Right lobe of liver (tissue), 6 donors: Measurements from ENCODE around the gene LMO4. TPM values are rescaled to one million over a fixed set of nuclear protein-coding genes. Genes with fewer than 3 reads are reported as not detected.

ENCODE experiments used
- ATAC-seq, 4 donors: fragments of 200-7000 bp; cut with Tn5 transposase; one replicate each; pipeline ENCODE4 v1.9.1; 2020; ENCODE audit warnings: mild to moderate bottlenecking in 4 of 4, moderate library complexity in 4 of 4
- DNase-seq, 3 donors: peaks; one replicate each; pipeline ENCODE4 v3.0.0-alpha.2; 2020
- H3K27ac ChIP-seq, 3 donors: fragments of 200-600 bp; one replicate each; pipeline ENCODE4 v1.8.0; 2022
- H3K27me3 ChIP-seq, 2 donors: fragments of 200-600 bp; one replicate each; pipeline ENCODE4 v1.8.0; 2022
- H3K36me3 ChIP-seq, 4 donors: fragments of 200-600 bp; sonication (generic) in 1 of 4; one replicate each; pipeline versions ENCODE4 v1.5.1 to v1.8.0; 2017 to 2022; ENCODE audit warnings: control low read depth in 1 of 4
- H3K4me1 ChIP-seq, 4 donors: fragments of 200-600 bp; sonication (generic) in 1 of 4; one replicate each; pipeline versions ENCODE4 v1.5.1 to v1.8.0; 2017 to 2022; ENCODE audit warnings: control low read depth in 1 of 4
- H3K4me3 ChIP-seq, 3 donors: fragments of 200-600 bp; one replicate each; pipeline ENCODE4 v1.8.0; 2022
- H3K9me3 ChIP-seq, 4 donors: fragments of 200-600 bp; sonication (generic) in 1 of 4; one replicate each; pipeline versions ENCODE4 v1.5.1 to v1.8.0; 2017 to 2022; ENCODE audit warnings: control low read depth in 1 of 4
- POLR2A ChIP-seq: fragments of 450-650 bp; IDR thresholded peaks from one replicate; pipeline ENCODE4 v1.6.1; 2017; ENCODE audit warnings: antibody characterized with exemption, mild to moderate bottlenecking
- WGBS: methylation state at CpG from one replicate; pipeline ENCODE4 v1.1.6; 2018; ENCODE audit warnings: low coverage, low lambda C conversion rate; ENCODE audit not compliant: insufficient coverage; ENCODE audit errors: missing lambda C conversion rate; 5-methylcytosine and 5-hydroxymethylcytosine counted together
- intact Hi-C, 2 donors: fragments of 100-400 bp; cut with DNase I; formaldehyde crosslinking; loops; one replicate each; pipeline versions ENCODE4 v1.11.2 to v1.14.1; 2022
- long read RNA-seq: library from polyadenylated mRNA; unstranded; transcript quantifications from one replicate; pipeline ENCODE4 v2.0.0, GENCODE V29; 2019
- total RNA-seq, 6 experiments: library from RNA; depleted of rRNA in 2 of 6; stranded (reverse); fragments of >200 nt in 2 of 6; fragmentation: NEBNext Ultra II Directional in 3 of 6; extraction: Animal tissue kit (Norgen Biotek cat#: 25700) in 3 of 6; gene quantifications; one replicate each; pipeline versions ENCODE4 v1.1.0 to v1.2.4, GENCODE V29; 2016 to 2023
- TF ChIP-seq, protein P1 (sequence below), 4 donors: fragments of 200-600 bp in 3 of 4; fragments of 450-650 bp in 1 of 4; IDR thresholded peaks; one replicate each; pipeline versions ENCODE4 v1.5.1 to v1.8.0; 2016 to 2022; ENCODE audit warnings: antibody characterized with exemption in 4 of 4, mild to moderate bottlenecking in 2 of 4
- donor health status: DM: no; HTN: yes; CAD: no.
- donor health status: DM: no; HTN: no; CAD: no.
- donor health status: DM: no; HTN: no; CAD: no.
- donor health status: DM: no; HTN: yes; CAD: no.
- donor health status: DM: no; HTN: yes; CAD: no.

LMO4 gene, protein sequence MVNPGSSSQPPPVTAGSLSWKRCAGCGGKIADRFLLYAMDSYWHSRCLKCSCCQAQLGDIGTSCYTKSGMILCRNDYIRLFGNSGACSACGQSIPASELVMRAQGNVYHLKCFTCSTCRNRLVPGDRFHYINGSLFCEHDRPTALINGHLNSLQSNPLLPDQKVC
- 10 to 100 TPM; 12.9 to 18.1 (median 15.4) TPM for total RNA-seq
- long read RNA-seq = 0 reads

DNA sequence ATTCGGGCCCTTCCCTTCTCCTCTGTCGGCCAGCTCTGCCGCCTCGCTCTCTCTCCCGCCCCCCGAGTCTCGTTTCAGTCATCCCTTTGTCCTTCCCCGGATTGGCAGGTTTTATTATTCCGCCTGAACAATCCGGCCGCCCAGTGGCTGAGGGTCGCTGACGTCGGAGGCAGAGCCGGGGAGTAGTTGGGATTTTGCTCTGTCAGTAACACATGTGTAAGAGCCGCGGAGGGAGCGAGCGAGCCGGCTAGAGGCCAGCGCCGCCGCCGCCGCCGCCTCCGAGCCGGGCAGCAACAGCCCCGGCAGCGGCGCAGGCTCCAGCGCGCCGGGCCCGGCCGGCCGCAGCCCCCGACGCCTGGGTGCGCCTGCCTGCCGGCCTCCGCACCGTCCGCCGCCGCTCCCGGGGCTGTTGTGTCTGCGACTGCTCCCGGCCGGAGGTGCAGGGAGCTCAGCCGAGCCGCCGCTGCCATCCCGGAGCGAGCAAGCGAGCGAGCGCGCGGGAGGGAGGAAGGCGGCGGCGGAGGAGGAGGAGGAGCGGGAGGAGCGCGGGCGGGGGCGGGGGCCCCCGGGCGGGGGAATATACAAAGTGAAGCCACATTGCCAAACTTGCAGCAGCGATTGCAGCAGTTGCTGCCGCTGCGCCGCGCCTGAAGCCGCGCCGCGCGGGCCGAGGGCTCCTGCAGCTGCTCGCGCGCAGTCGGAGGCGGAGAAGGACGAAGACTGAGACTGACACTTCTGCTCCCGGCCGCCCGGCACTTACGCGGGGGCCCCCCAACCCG lies at the start of gene LMO4:
TSS of gene LMO4 (plus strand) at position 609 of the 779 bp plus-strand sequence. CDS start 3,136 bp downstream, outside the sequence.
- peak within 1 kb of the TSS; percentile 73 to 80 (median 75) for H3K4me3 ChIP-seq
- intact Hi-C loops = no loop called here
- no peaks in the 10 kb centered on the region for H3K9me3 ChIP-seq
- peaks cover 0 to 23% (median 7%) of the 10 kb centered on the region in 4 donors for H3K4me1 ChIP-seq
- no peaks in the 10 kb centered on the region for H3K27me3 ChIP-seq
- ATAC-seq (peak; percentile 76 to 83 (median 78)), DNase-seq (peak; percentile 95 to 97 (median 97))
- no peaks in the 10 kb centered on the region for H3K36me3 ChIP-seq
- 0% methylated on average over 46 of the region's 93 CpGs for WGBS
- TF ChIP-seq, protein P1, sequence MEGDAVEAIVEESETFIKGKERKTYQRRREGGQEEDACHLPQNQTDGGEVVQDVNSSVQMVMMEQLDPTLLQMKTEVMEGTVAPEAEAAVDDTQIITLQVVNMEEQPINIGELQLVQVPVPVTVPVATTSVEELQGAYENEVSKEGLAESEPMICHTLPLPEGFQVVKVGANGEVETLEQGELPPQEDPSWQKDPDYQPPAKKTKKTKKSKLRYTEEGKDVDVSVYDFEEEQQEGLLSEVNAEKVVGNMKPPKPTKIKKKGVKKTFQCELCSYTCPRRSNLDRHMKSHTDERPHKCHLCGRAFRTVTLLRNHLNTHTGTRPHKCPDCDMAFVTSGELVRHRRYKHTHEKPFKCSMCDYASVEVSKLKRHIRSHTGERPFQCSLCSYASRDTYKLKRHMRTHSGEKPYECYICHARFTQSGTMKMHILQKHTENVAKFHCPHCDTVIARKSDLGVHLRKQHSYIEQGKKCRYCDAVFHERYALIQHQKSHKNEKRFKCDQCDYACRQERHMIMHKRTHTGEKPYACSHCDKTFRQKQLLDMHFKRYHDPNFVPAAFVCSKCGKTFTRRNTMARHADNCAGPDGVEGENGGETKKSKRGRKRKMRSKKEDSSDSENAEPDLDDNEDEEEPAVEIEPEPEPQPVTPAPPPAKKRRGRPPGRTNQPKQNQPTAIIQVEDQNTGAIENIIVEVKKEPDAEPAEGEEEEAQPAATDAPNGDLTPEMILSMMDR (IDR thresholded peaks at IDR 0.05) = no peak
- peak; percentile 94 for TF ChIP-seq POLR2A
- peak within 1 kb of the TSS; percentile 93 to 94 (median 94) for H3K27ac ChIP-seq

DNA sequence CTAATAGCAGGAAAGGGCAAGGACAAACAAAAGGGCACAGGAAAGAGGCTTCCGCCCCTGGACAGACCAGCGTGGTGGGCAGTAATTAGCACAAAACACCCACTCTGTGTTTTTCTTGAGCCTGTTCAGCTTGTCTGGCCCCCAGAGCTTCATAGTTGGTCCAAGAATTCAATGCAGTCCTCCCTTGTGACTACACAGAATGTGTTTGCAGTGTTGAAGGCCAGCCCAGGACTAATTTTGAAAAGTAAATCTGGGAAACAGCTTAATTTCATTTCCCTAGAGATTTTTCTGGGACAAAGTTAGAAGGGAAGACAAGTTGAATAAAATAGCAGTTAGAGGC lies 49.2 kb upstream of the LMO4 start:
- DNase-seq (no peak), ATAC-seq (no peak)
- no peak for TF ChIP-seq POLR2A
- TF ChIP-seq, protein P1 (IDR thresholded peaks at IDR 0.05) = no peak
- 35% methylated on average over 2 of the region's 2 CpGs for WGBS
- H3K36me3 ChIP-seq = no peaks in the 10 kb centered on the region
- H3K27ac ChIP-seq = no peak overlapping the region
- H3K4me1 ChIP-seq = no peaks in the 10 kb centered on the region
- H3K27me3 ChIP-seq = no peaks in the 10 kb centered on the region
- intact Hi-C loops = no loop called here
- no peaks in the 10 kb centered on the region for H3K9me3 ChIP-seq
- H3K4me3 ChIP-seq = no peak overlapping the region

DNA sequence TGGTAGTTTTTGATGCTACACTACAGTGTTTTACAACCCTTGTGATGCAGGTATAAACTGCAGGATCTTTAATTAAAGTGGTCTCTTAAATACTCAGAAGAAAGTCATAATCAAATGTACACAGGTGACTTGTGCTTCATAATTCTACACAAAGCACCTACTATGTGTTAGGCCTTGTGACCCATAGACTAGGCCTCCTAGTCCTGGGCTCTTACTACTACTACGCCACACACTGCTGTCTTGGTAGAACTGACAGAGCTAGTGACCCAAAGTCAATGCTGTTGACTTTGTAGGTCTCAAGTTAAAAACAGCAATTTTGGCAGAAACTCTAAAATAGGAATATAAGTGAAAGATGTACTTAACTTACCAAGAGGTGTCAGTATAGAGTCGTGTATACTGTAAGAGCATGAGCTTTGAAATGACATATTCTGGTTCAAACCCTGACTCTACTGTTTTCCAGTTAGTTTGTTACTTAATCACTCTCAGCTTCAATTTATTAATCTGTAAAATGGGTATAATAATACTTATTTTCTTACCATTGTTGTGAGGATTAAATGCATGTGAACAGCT lies 48.6 kb upstream of the LMO4 start:
- intact Hi-C loops = no loop called here
- DNase-seq (no peak), ATAC-seq (no peak)
- Histone ChIP-seq H3K4me3 (no peak overlapping the region), H3K27ac (no peak overlapping the region), H3K4me1 (no peaks in the 10 kb centered on the region), H3K9me3 (no peaks in the 10 kb centered on the region), H3K36me3 (no peaks in the 10 kb centered on the region), H3K27me3 (no peaks in the 10 kb centered on the region)
- 64% methylated on average over 2 of the region's 2 CpGs for WGBS
- TF ChIP-seq, protein P1 (IDR thresholded peaks at IDR 0.05) = no peak
- no peak for TF ChIP-seq POLR2A

DNA sequence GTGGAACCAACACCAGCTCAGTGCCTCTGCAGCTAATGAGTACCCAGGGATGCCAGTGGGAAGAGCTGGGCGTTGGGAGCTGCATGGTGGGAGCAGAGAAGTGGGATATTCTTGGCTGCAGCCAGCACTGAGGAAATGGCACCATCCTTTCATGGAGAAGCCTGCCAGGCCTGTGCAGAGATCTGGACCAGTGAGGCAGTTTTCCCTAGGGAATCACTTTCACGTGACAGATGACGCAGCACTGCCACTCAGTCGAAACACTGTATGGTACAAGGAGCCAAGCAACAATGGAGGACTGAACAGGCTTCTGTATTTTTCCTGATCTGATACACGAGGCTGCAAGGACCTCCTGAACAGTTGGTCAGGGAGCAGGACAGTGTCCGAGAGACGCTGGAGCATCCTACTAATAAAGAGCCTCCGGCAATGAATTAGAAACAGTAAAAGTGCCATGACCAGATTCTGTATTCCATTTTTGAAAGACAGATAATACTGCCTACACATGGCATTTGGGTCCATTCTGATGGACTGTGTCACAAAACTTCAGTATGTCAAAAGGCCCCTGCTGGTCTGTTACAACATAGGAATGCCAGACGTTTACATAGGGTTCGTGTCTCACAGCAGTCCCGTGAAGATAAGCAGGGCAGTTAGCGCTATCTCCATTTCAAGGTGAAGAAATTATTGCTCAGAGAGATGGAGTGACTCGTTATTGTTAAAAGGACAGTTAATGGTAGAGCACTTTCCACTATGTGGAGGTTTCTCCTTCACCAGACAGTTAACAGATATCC lies 44.0 kb upstream of the LMO4 start:
- no peaks in the 10 kb centered on the region for H3K27me3 ChIP-seq
- 43% methylated on average over 9 of the region's 13 CpGs for WGBS

More for the DNA sequence above, 44.0 kb upstream of the LMO4 start:
- no peak for TF ChIP-seq POLR2A
- TF ChIP-seq, protein P1 (IDR thresholded peaks at IDR 0.05) = no peak
- Histone ChIP-seq H3K27ac (no peak overlapping the region), H3K36me3 (no peaks in the 10 kb centered on the region), H3K4me3 (no peak overlapping the region), H3K9me3 (no peaks in the 10 kb centered on the region), H3K4me1 (no peaks in the 10 kb centered on the region)
- intact Hi-C loops = no loop called here
- no peak for DNase-seq
- ATAC-seq = no peak
